Neutrophil (primary cell): ENCODE measurements around the gene ZNF324.
A peak's percentile ranks its signal among the peaks of the same experiment; 100 is the strongest.
"Not testable (repeated sequence)": the region's sequence is repeated elsewhere in the genome, so short reads cannot be mapped to it uniquely, and the experiment has no call there.

Experiments
- H3K27ac ChIP-seq: fragments of 200-600 bp; sonication (generic); 2 replicates; pipeline ENCODE4 v1.5.1; 2016; ENCODE audit warnings: mild to moderate bottlenecking, moderate library complexity
- H3K27me3 ChIP-seq: fragments of 200-600 bp; sonication (generic); 2 replicates; pipeline ENCODE4 v1.6.0; 2016; ENCODE audit warnings: mild to moderate bottlenecking
- H3K36me3 ChIP-seq: fragments of 200-600 bp; sonication (generic); 2 replicates; pipeline ENCODE4 v1.5.1; 2017
- H3K4me1 ChIP-seq, 2 experiments: fragments of 200-600 bp in 1 of 2; sonication (generic) in 1 of 2; 1 replicate in 1 of 2; 2 replicates in 1 of 2; pipeline versions ENCODE4 v1.5.1 to v1.6.1; 2013 to 2016; ENCODE audit warnings: low read depth in 1 of 2, low read length in 1 of 2, mild to moderate bottlenecking in 1 of 2, moderate library complexity in 1 of 2; ENCODE audit not compliant: control insufficient read depth in 1 of 2, insufficient read depth in 1 of 2
- H3K4me3 ChIP-seq, 2 experiments: fragments of 200-600 bp in 1 of 2; sonication (generic) in 1 of 2; 1 replicate in 1 of 2; 2 replicates in 1 of 2; pipeline ENCODE4 v1.5.1; 2013 to 2016; ENCODE audit warnings: low read depth in 1 of 2, low read length in 1 of 2, mild to moderate bottlenecking in 1 of 2, moderate library complexity in 1 of 2
- H3K9me3 ChIP-seq: fragments of 200-600 bp; sonication (generic); 2 replicates; pipeline ENCODE4 v1.5.1; 2016
- CTCF ChIP-seq: fragments of 200-600 bp; sonication (generic); IDR thresholded peaks from 2 replicates; pipeline ENCODE4 v1.5.1; 2016; ENCODE audit warnings: antibody characterized with exemption

Gene ZNF324

GRCh38 chr19:58440556-58440955 lies 26.3 kb upstream of the ZNF324 start:
- peaks cover 14% of the 10 kb centered on the region for H3K27me3 ChIP-seq
- no peak for TF ChIP-seq CTCF
- peak overlapping the region; percentile 65 to 87 for H3K4me3 ChIP-seq
- H3K9me3 ChIP-seq = peaks cover 29% of the 10 kb centered on the region
- peak overlapping the region; percentile 73 for H3K27ac ChIP-seq
- H3K36me3 ChIP-seq = no peaks in the 10 kb centered on the region
- peaks cover 13 to 15% of the 10 kb centered on the region in 2 experiments for H3K4me1 ChIP-seq

GRCh38 chr19:58442986-58443385 lies 23.9 kb upstream of the ZNF324 start:
- H3K4me1 ChIP-seq = peaks cover 13 to 15% of the 10 kb centered on the region in 2 experiments
- H3K9me3 ChIP-seq = peaks cover 21% of the 10 kb centered on the region
- H3K36me3 ChIP-seq, H3K4me3 ChIP-seq, H3K27ac ChIP-seq: not testable (repeated sequence)
- H3K27me3 ChIP-seq = peaks cover 29% of the 10 kb centered on the region

GRCh38 chr19:58448860-58449259 lies 18.0 kb upstream of the ZNF324 start:
- peaks cover 9 to 13% of the 10 kb centered on the region in 2 experiments for H3K4me1 ChIP-seq
- not testable (repeated sequence) for H3K9me3 ChIP-seq, H3K27ac ChIP-seq, H3K4me3 ChIP-seq, H3K36me3 ChIP-seq
- H3K27me3 ChIP-seq = peaks cover 46% of the 10 kb centered on the region

GRCh38 chr19:58449980-58450379 lies 16.9 kb upstream of the ZNF324 start:
- H3K27ac ChIP-seq, H3K4me3 ChIP-seq, H3K36me3 ChIP-seq: not testable (repeated sequence)

GRCh38 chr19:58450856-58451357 lies 16.0 kb upstream of the ZNF324 start:
- Histone ChIP-seq H3K27ac (no peak overlapping the region), H3K4me1 (peaks cover 9 to 13% of the 10 kb centered on the region in 2 experiments), H3K36me3 (no peaks in the 10 kb centered on the region), H3K9me3 (no peaks in the 10 kb centered on the region), H3K27me3 (peaks cover 31% of the 10 kb centered on the region), H3K4me3 (peak overlapping the region; percentile 66 to 88)
- TF ChIP-seq CTCF = no peak

More at GRCh38 chr19:58449980-58450379, 16.9 kb upstream of the ZNF324 start:
- H3K9me3 ChIP-seq = not testable (repeated sequence)
- peaks cover 9 to 13% of the 10 kb centered on the region in 2 experiments for H3K4me1 ChIP-seq
- peaks cover 40% of the 10 kb centered on the region for H3K27me3 ChIP-seq

GRCh38 chr19:58451358-58452101 lies 15.3 kb upstream of the ZNF324 start, which contains the start of gene ZNF324B:
Gene ZNF324B (plus strand): TSS chr19:58451622. CDS start chr19:58453702, 2,080 bp downstream.
- H3K36me3 ChIP-seq = peaks cover 6% of the 10 kb centered on the region
- no peak for TF ChIP-seq CTCF
- H3K4me3 ChIP-seq = peak within 1 kb of the TSS; percentile 66 to 88
- H3K4me1 ChIP-seq = peaks cover 9 to 13% of the 10 kb centered on the region in 2 experiments
- no peaks in the 10 kb centered on the region for H3K9me3 ChIP-seq
- H3K27me3 ChIP-seq = peaks cover 28% of the 10 kb centered on the region
- peak within 1 kb of the TSS; percentile 40 for H3K27ac ChIP-seq

GRCh38 chr19:58453743-58454142 lies 13.1 kb upstream of the ZNF324 start:
- H3K36me3 ChIP-seq = peaks cover 8% of the 10 kb centered on the region
- no peak overlapping the region for H3K27ac ChIP-seq
- H3K4me3 ChIP-seq = no peak overlapping the region
- peaks cover 20% of the 10 kb centered on the region for H3K27me3 ChIP-seq
- H3K4me1 ChIP-seq = peaks cover 9 to 13% of the 10 kb centered on the region in 2 experiments
- H3K9me3 ChIP-seq = no peaks in the 10 kb centered on the region
- TF ChIP-seq CTCF = no peak
